SH-SY5Y (cell line): ENCODE data around the gene KNG1.

ENCODE experiments used
- GATA2 ChIP-seq: IDR thresholded peaks from 2 replicates; pipeline ENCODE4 v1.6.1; 2011; ENCODE audit warnings: mild to moderate bottlenecking, low read depth, low read length
- GATA3 ChIP-seq: IDR thresholded peaks from 2 replicates; pipeline ENCODE4 v1.6.1; 2011; ENCODE audit warnings: low read depth, mild to moderate bottlenecking, low read length, moderate library complexity

DNA sequence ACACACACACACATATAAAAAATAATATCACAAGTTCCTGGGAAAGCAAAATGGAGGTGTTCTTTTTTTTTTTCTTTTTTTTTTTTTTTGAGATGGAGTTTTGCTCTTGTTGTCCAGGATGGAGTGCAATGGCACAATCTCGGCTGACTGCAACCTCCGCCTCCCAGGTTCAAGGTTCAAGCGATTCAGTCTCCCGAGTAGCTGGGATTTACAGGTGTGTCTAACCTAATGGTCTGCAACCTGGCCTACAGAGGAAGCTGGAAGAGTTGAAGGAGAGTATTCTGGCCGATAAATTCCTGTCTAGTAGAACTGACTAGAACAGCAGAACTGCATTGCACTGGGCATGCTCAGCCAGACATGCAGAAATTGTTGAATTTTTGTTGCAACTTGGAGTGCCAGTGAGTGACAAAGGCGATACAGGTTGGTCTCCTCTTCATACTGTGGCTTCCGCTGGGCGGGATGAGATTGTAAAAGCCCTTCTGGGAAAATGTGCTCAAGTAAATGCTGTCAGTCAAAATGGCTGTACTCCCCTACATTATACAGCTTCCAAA is 43.8 kb downstream of the KNG1 start:
- no peak for TF ChIP-seq GATA2
- TF ChIP-seq GATA3 = no peak
